Ishikawa (cell line): ENCODE data around the gene DUSP14.

Experiments
- CEBPB ChIP-seq: IDR thresholded peaks from 2 replicates; pipeline ENCODE4 v1.6.1; 2012
- CREB1 ChIP-seq: IDR thresholded peaks from 2 replicates; pipeline ENCODE4 v1.6.1; 2012; ENCODE audit warnings: low read depth
- EGR1 ChIP-seq: IDR thresholded peaks from 2 replicates; pipeline ENCODE4 v1.6.1; 2012
- EP300 ChIP-seq: IDR thresholded peaks from 2 replicates; pipeline ENCODE4 v1.6.1; 2012; ENCODE audit warnings: borderline replicate concordance
- FOXM1 ChIP-seq: IDR thresholded peaks from 2 replicates; pipeline ENCODE4 v1.6.1; 2012; ENCODE audit warnings: low read depth, borderline replicate concordance
- NFIC ChIP-seq: IDR thresholded peaks from 2 replicates; pipeline ENCODE4 v1.6.1; 2012
- RAD21 ChIP-seq: IDR thresholded peaks from 2 replicates; pipeline ENCODE4 v1.6.1; 2012; ENCODE audit warnings: low read depth
- REST ChIP-seq: IDR thresholded peaks from 2 replicates; pipeline ENCODE4 v1.6.1; 2012; ENCODE audit warnings: low read depth, mild to moderate bottlenecking
- TAF1 ChIP-seq: IDR thresholded peaks from 2 replicates; pipeline ENCODE4 v1.6.1; 2012; ENCODE audit warnings: low read depth, mild to moderate bottlenecking
- TEAD4 ChIP-seq: IDR thresholded peaks from 2 replicates; pipeline ENCODE4 v1.6.1; 2012
- USF1 ChIP-seq: IDR thresholded peaks from 2 replicates; pipeline ENCODE4 v1.6.1; 2012
- YY1 ChIP-seq: IDR thresholded peaks from 2 replicates; pipeline ENCODE4 v1.6.1; 2012; ENCODE audit warnings: low read depth
- ZBTB7A ChIP-seq: IDR thresholded peaks from 2 replicates; pipeline ENCODE4 v1.6.1; 2012; ENCODE audit warnings: low read depth
- TF ChIP-seq, protein P1 (sequence below): IDR thresholded peaks from 2 replicates; pipeline ENCODE4 v1.6.1; 2012

DNA sequence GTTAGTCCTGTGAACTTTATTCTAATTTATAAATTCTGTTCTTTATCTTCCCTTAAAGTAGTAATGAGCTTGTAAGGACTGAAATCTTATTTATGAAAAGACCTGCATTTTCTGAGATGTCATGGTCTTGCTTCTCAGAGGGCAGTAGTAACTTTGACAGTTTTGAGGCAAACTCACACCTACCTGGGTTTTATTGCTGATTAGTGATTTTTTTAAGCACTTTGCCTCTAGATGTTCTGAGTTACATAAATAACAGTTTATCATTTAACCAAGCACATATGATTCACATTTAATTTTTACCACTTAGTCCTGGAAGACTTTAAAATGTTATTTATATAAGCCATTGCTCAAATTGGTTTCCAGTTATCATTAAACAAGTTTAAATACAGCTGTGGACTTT is 10.7 kb downstream of the DUSP14 start:
- no peak for TF ChIP-seq EP300
- TF ChIP-seq, protein P1, sequence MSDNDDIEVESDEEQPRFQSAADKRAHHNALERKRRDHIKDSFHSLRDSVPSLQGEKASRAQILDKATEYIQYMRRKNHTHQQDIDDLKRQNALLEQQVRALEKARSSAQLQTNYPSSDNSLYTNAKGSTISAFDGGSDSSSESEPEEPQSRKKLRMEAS, result no peak
- TF ChIP-seq REST, result no peak
- no peak for TF ChIP-seq RAD21
- no peak for TF ChIP-seq YY1
- no peak for TF ChIP-seq TAF1
- TF ChIP-seq CREB1, result no peak
- no peak for TF ChIP-seq FOXM1
- no peak for TF ChIP-seq NFIC
- TF ChIP-seq USF1, result no peak
- TF ChIP-seq CEBPB, result no peak
- TF ChIP-seq ZBTB7A, result no peak
- no peak for TF ChIP-seq EGR1
- no peak for TF ChIP-seq TEAD4
